ENCODE results near the gene CLSTN1. TPM values are rescaled to one million over a fixed set of nuclear protein-coding genes. Genes with fewer than 3 reads are reported as not detected.
A peak's percentile ranks its signal among the peaks of the same experiment; 100 is the strongest.

The CLSTN1 gene
- total RNA-seq, 1 experiment from 2014 or later, result 119 TPM

- ATAC-seq (no peak), DNase-seq (ENCODE audit: low spot score) (peak; percentile 52)
- Mint-ChIP-seq H3K4me1 (peaks cover 23% of the 10 kb centered on the region), H3K27ac (no peak overlapping the region), H3K9me3 (no peaks in the 10 kb centered on the region), H3K4me3 (no peak overlapping the region), H3K27me3 (ENCODE audit: low read depth) (peaks cover 29% of the 10 kb centered on the region), H3K36me3 (no peaks in the 10 kb centered on the region)
- TF ChIP-seq GRHL2 (CRISPR knock-in tag; IDR thresholded peaks at IDR 0.05; ENCODE audit: insufficient replicate concordance, severe bottlenecking) (no peak), RORB (CRISPR knock-in tag; IDR thresholded peaks at IDR 0.05) (no peak), CBFB (CRISPR knock-in tag; IDR thresholded peaks at IDR 0.05; ENCODE audit: low read depth) (no peak), CREM (CRISPR knock-in tag; IDR thresholded peaks at IDR 0.05) (no peak), FOXP4 (CRISPR knock-in tag; IDR thresholded peaks at IDR 0.05) (no peak), EMX1 (CRISPR knock-in tag; IDR thresholded peaks at IDR 0.05) (no peak), CTCF (IDR thresholded peaks at IDR 0.05) (peak; percentile 24; the same call in 1 of the 2 replicates), PRDM15 (CRISPR knock-in tag; IDR thresholded peaks at IDR 0.05) (peak; percentile 46; the same call in 1 of the 2 replicates)
- TF ChIP-seq, protein P1, sequence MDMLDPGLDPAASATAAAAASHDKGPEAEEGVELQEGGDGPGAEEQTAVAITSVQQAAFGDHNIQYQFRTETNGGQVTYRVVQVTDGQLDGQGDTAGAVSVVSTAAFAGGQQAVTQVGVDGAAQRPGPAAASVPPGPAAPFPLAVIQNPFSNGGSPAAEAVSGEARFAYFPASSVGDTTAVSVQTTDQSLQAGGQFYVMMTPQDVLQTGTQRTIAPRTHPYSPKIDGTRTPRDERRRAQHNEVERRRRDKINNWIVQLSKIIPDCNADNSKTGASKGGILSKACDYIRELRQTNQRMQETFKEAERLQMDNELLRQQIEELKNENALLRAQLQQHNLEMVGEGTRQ (CRISPR knock-in tag; IDR thresholded peaks at IDR 0.05), result no peak
- TF ChIP-seq, protein P2, sequence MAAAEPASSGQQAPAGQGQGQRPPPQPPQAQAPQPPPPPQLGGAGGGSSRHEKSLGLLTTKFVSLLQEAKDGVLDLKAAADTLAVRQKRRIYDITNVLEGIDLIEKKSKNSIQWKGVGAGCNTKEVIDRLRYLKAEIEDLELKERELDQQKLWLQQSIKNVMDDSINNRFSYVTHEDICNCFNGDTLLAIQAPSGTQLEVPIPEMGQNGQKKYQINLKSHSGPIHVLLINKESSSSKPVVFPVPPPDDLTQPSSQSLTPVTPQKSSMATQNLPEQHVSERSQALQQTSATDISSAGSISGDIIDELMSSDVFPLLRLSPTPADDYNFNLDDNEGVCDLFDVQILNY (CRISPR knock-in tag; IDR thresholded peaks at IDR 0.05), result no peak
- TF ChIP-seq, protein P3, sequence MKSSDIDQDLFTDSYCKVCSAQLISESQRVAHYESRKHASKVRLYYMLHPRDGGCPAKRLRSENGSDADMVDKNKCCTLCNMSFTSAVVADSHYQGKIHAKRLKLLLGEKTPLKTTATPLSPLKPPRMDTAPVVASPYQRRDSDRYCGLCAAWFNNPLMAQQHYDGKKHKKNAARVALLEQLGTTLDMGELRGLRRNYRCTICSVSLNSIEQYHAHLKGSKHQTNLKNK (CRISPR knock-in tag; IDR thresholded peaks at IDR 0.05), result no peak
- CTCF ChIA-PET, result interaction anchor here (0.8 to 3.3 kb wide), 23 partner anchors 8 to 105 kb away, joined by 3 to 33 read pairs (median 4); no protein-coding TSS in a partner anchor
- POLR2A ChIA-PET, result interaction anchor here (0.5 to 0.6 kb wide), 3 partner anchors 10 to 625 kb away, joined by 3 to 6 read pairs (median 5); no protein-coding TSS in a partner anchor
Observed at GRCh38 chr1:9827558-9828185, 3.9 kb upstream of the CLSTN1 start.

DNA sequence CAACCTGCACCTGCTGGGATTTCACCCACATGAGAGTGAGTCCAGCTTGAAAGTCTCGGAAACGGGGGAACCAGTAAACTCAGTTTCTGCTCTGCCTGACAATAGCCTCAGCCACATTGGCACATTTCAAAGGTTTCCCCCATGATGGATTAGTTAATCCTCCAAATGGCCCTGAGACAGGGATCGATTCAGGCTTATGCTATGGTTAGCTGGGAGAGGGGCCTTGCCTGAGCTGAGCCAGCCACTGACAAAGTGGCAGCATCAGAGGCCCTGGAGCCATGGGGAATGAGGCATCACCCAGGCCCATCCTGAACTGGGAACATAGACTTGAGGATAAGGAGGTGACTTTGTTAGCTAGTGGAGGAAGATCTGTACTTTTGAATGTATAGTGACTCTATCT is 2.9 kb upstream of the CLSTN1 start:
- no peaks in the 10 kb centered on the region for H3K36me3 Mint-ChIP-seq
- ChIA-PET POLR2A (interaction anchor here (0.7 kb wide), 1 partner anchor 944 kb away, joined by 4 read pairs; no protein-coding TSS in a partner anchor), CTCF (interaction anchor here (1.4 to 3.3 kb wide), 6 partner anchors 16 to 103 kb away, joined by 4 to 33 read pairs (median 10); no protein-coding TSS in a partner anchor)
- ATAC-seq (no peak), DNase-seq (ENCODE audit: low spot score) (no peak)
- H3K27me3 Mint-ChIP-seq (ENCODE audit: low read depth), result peaks cover 34% of the 10 kb centered on the region
- no peak overlapping the region for H3K4me3 Mint-ChIP-seq
- no peaks in the 10 kb centered on the region for H3K9me3 Mint-ChIP-seq
- H3K27ac Mint-ChIP-seq, result no peak overlapping the region
- H3K4me1 Mint-ChIP-seq, result peaks cover 34% of the 10 kb centered on the region
- TF ChIP-seq MXD4 (CRISPR knock-in tag; IDR thresholded peaks at IDR 0.05; ENCODE audit: borderline replicate concordance), result no peak
- TF ChIP-seq ZNF263 (CRISPR knock-in tag; IDR thresholded peaks at IDR 0.05; ENCODE audit: low read depth), result no peak
- TF ChIP-seq HMGA2 (CRISPR knock-in tag; IDR thresholded peaks at IDR 0.05), result no peak
- TF ChIP-seq SMAD4 (CRISPR knock-in tag; IDR thresholded peaks at IDR 0.05), result no peak
- TF ChIP-seq NFATC4 (CRISPR knock-in tag; IDR thresholded peaks at IDR 0.05), result no peak
- no peak for TF ChIP-seq ETV6 (CRISPR knock-in tag; IDR thresholded peaks at IDR 0.05)
- no peak for TF ChIP-seq ATF1 (CRISPR knock-in tag; IDR thresholded peaks at IDR 0.05)
- TF ChIP-seq, protein P4, sequence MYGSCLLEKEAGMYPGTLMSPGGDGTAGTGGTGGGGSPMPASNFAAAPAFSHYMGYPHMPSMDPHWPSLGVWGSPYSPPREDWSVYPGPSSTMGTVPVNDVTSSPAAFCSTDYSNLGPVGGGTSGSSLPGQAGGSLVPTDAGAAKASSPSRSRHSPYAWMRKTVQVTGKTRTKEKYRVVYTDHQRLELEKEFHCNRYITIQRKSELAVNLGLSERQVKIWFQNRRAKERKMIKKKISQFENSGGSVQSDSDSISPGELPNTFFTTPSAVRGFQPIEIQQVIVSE (CRISPR knock-in tag; IDR thresholded peaks at IDR 0.05; ENCODE audit: borderline replicate concordance), result no peak
- TF ChIP-seq, protein P5, sequence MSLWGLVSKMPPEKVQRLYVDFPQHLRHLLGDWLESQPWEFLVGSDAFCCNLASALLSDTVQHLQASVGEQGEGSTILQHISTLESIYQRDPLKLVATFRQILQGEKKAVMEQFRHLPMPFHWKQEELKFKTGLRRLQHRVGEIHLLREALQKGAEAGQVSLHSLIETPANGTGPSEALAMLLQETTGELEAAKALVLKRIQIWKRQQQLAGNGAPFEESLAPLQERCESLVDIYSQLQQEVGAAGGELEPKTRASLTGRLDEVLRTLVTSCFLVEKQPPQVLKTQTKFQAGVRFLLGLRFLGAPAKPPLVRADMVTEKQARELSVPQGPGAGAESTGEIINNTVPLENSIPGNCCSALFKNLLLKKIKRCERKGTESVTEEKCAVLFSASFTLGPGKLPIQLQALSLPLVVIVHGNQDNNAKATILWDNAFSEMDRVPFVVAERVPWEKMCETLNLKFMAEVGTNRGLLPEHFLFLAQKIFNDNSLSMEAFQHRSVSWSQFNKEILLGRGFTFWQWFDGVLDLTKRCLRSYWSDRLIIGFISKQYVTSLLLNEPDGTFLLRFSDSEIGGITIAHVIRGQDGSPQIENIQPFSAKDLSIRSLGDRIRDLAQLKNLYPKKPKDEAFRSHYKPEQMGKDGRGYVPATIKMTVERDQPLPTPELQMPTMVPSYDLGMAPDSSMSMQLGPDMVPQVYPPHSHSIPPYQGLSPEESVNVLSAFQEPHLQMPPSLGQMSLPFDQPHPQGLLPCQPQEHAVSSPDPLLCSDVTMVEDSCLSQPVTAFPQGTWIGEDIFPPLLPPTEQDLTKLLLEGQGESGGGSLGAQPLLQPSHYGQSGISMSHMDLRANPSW (CRISPR knock-in tag; conservative IDR thresholded peaks at IDR 0.05; ENCODE audit: low read depth), result no peak
- no peak for TF ChIP-seq CBFB (CRISPR knock-in tag; IDR thresholded peaks at IDR 0.05; ENCODE audit: low read depth)
- TF ChIP-seq JAZF1 (CRISPR knock-in tag; IDR thresholded peaks at IDR 0.05), result no peak
